GM19351 (cell line): ENCODE measurements around the gene SPEM3.
"Not testable (repeated sequence)": the region's sequence is repeated elsewhere in the genome, so short reads cannot be mapped to it uniquely, and the experiment has no call there.

Experiments
- ATAC-seq: cut with Tn5 transposase; IDR thresholded peaks from one replicate; pipeline ENCODE4 v1.9.1; 2021; ENCODE audit warnings: mild to moderate bottlenecking, moderate library complexity; ENCODE audit not compliant: unreplicated experiment

Gene SPEM3

GRCh38 chr17:7468804-7469389 lies 40.2 kb downstream of the SPEM3 start:
- no peak for ATAC-seq

- ATAC-seq: not testable (repeated sequence)
These were observed 41.2 kb downstream of the SPEM3 start for GRCh38 chr17:7469843-7470242.

GRCh38 chr17:7470457-7470973 lies 41.9 kb downstream of the SPEM3 start:
- ATAC-seq: not testable (repeated sequence)

- ATAC-seq: no peak
These were observed 43.1 kb downstream of the SPEM3 start for GRCh38 chr17:7471729-7472128.

GRCh38 chr17:7474767-7475166 lies 46.1 kb downstream of the SPEM3 start:
- ATAC-seq: not testable (repeated sequence)

- ATAC-seq: no peak
These were observed 47.2 kb downstream of the SPEM3 start for GRCh38 chr17:7475764-7476422.

GRCh38 chr17:7476494-7476893 lies 47.8 kb downstream of the SPEM3 start:
- no peak for ATAC-seq

GRCh38 chr17:7476951-7477350 lies 48.3 kb downstream of the SPEM3 start:
- no peak for ATAC-seq

- no peak for ATAC-seq
These were observed 49.0 kb downstream of the SPEM3 start for GRCh38 chr17:7477392-7478275.

- ATAC-seq: no peak
These were observed 49.9 kb downstream of the SPEM3 start for GRCh38 chr17:7478276-7479212.

- ATAC-seq: no peak
These were observed 50.8 kb downstream of the SPEM3 start, which contains the start of gene ZBTB4 for GRCh38 chr17:7479213-7480088. ZBTB4 (minus strand) TSS chr17:7479631; CDS start chr17:7466801, 12,830 bp downstream.

- ATAC-seq: no peak
These were observed 51.4 kb downstream of the SPEM3 start for GRCh38 chr17:7480089-7480384.

- not testable (repeated sequence) for ATAC-seq
These were observed 52.6 kb downstream of the SPEM3 start, which contains the start of gene SLC35G6 for GRCh38 chr17:7481275-7481674. SLC35G6 (plus strand) TSS chr17:7481446; CDS start chr17:7481517, 71 bp downstream.

GRCh38 chr17:7481842-7482741 lies 53.4 kb downstream of the SPEM3 start:
- not testable (repeated sequence) for ATAC-seq
